GM12891 (cell line): ENCODE results near the gene GLYR1.

Experiments
- POLR2A ChIP-seq: IDR thresholded peaks from 2 replicates; pipeline ENCODE4 v1.6.1; 2011; ENCODE audit warnings: low read depth, low read length, control low read depth
- POLR2AphosphoS5 ChIP-seq: IDR thresholded peaks from 2 replicates; pipeline ENCODE4 v1.6.1; 2011; ENCODE audit warnings: low read depth, low read length, control low read depth

GRCh38 chr16:4865231-4865860 lies 18.3 kb upstream of the GLYR1 start:
- TF ChIP-seq POLR2AphosphoS5 (no peak), POLR2A (no peak)
